ENCODE results near the gene RNF144A.

The RNF144A gene

GRCh38 chr2:6922201-6922656 lies 5.0 kb downstream of the RNF144A start:
- no peak overlapping the region for H3K4me2 ChIP-seq (ENCODE audit: low read depth, low read length)
- H2AFZ ChIP-seq (ENCODE audit: low read length), result no peak overlapping the region
- no peaks in the 10 kb centered on the region for H4K20me1 ChIP-seq (ENCODE audit: insufficient read depth, low read length)

GRCh38 chr2:6923319-6923718 lies 6.1 kb downstream of the RNF144A start:
- no peaks in the 10 kb centered on the region for H3K4me1 ChIP-seq (ENCODE audit: low read length)
- no peak for DNase-seq
- no peak overlapping the region for H3K4me3 ChIP-seq (ENCODE audit: low read length)
- no peak overlapping the region for H3K27ac ChIP-seq (ENCODE audit: low read length)
- H3F3A ChIP-seq (ENCODE audit: insufficient read depth, low read length), result no peaks in the 10 kb centered on the region
- H3K9ac ChIP-seq (ENCODE audit: low read length), result no peak overlapping the region
- no peak overlapping the region for H2AFZ ChIP-seq (ENCODE audit: low read length)
- no peaks in the 10 kb centered on the region for H4K20me1 ChIP-seq (ENCODE audit: insufficient read depth, low read length)
- no peaks in the 10 kb centered on the region for H3K36me3 ChIP-seq (replicated peaks; ENCODE audit: insufficient read depth, low read length)
- no peaks in the 10 kb centered on the region for H3K9me2 ChIP-seq (replicated peaks; ENCODE audit: insufficient read depth, low read length)
- no peaks in the 10 kb centered on the region for H3K9me3 ChIP-seq (replicated peaks; ENCODE audit: insufficient read depth, low read length)
- no peak for TF ChIP-seq EZH2phosphoT487 (IDR thresholded peaks at IDR 0.05; ENCODE audit: low read length)
- no peak for TF ChIP-seq EZH2 (optimal IDR thresholded peaks at IDR 0.05; ENCODE audit: low read depth, low read length)
- TF ChIP-seq CTCF (IDR thresholded peaks at IDR 0.05; ENCODE audit: low read length), result no peak
- H3K4me2 ChIP-seq (ENCODE audit: low read depth, low read length), result no peak overlapping the region
- H3K79me2 ChIP-seq (ENCODE audit: low read length), result no peaks in the 10 kb centered on the region
- no peaks in the 10 kb centered on the region for H3K27me3 ChIP-seq (replicated peaks; ENCODE audit: insufficient read depth, low read length)

More at GRCh38 chr2:6922201-6922656, 5.0 kb downstream of the RNF144A start:
- no peaks in the 10 kb centered on the region for H3K79me2 ChIP-seq (ENCODE audit: low read length)
- H3F3A ChIP-seq (ENCODE audit: insufficient read depth, low read length), result no peaks in the 10 kb centered on the region
- H3K4me3 ChIP-seq (ENCODE audit: low read length), result no peak overlapping the region
- H3K4me1 ChIP-seq (ENCODE audit: low read length), result no peaks in the 10 kb centered on the region
- H3K27me3 ChIP-seq (replicated peaks; ENCODE audit: insufficient read depth, low read length), result no peaks in the 10 kb centered on the region
- no peak overlapping the region for H3K27ac ChIP-seq (ENCODE audit: low read length)
- H3K9ac ChIP-seq (ENCODE audit: low read length), result no peak overlapping the region
- no peaks in the 10 kb centered on the region for H3K36me3 ChIP-seq (replicated peaks; ENCODE audit: insufficient read depth, low read length)
- no peaks in the 10 kb centered on the region for H3K9me2 ChIP-seq (replicated peaks; ENCODE audit: insufficient read depth, low read length)
- DNase-seq, result no peak
- TF ChIP-seq EZH2 (optimal IDR thresholded peaks at IDR 0.05; ENCODE audit: low read depth, low read length) (no peak), CTCF (IDR thresholded peaks at IDR 0.05; ENCODE audit: low read length) (no peak), EZH2phosphoT487 (IDR thresholded peaks at IDR 0.05; ENCODE audit: low read length) (no peak)
- H3K9me3 ChIP-seq (replicated peaks; ENCODE audit: insufficient read depth, low read length), result no peaks in the 10 kb centered on the region

GRCh38 chr2:6924101-6924923 lies 7.1 kb downstream of the RNF144A start:
- no peak overlapping the region for H3K4me2 ChIP-seq (ENCODE audit: low read depth, low read length)
- H3F3A ChIP-seq (ENCODE audit: insufficient read depth, low read length), result no peaks in the 10 kb centered on the region
- no peaks in the 10 kb centered on the region for H3K36me3 ChIP-seq (replicated peaks; ENCODE audit: insufficient read depth, low read length)
- TF ChIP-seq EZH2phosphoT487 (IDR thresholded peaks at IDR 0.05; ENCODE audit: low read length), result no peak
- no peak for TF ChIP-seq CTCF (IDR thresholded peaks at IDR 0.05; ENCODE audit: low read length)
- TF ChIP-seq EZH2 (optimal IDR thresholded peaks at IDR 0.05; ENCODE audit: low read depth, low read length), result no peak
- no peak overlapping the region for H2AFZ ChIP-seq (ENCODE audit: low read length)
- no peaks in the 10 kb centered on the region for H3K4me1 ChIP-seq (ENCODE audit: low read length)
- no peaks in the 10 kb centered on the region for H3K79me2 ChIP-seq (ENCODE audit: low read length)
- no peak for DNase-seq
- H3K9me3 ChIP-seq (replicated peaks; ENCODE audit: insufficient read depth, low read length), result no peaks in the 10 kb centered on the region
- no peak overlapping the region for H3K4me3 ChIP-seq (ENCODE audit: low read length)
- H3K27me3 ChIP-seq (replicated peaks; ENCODE audit: insufficient read depth, low read length), result no peaks in the 10 kb centered on the region
- H3K9me2 ChIP-seq (replicated peaks; ENCODE audit: insufficient read depth, low read length), result no peaks in the 10 kb centered on the region
- no peak overlapping the region for H3K27ac ChIP-seq (ENCODE audit: low read length)
- H4K20me1 ChIP-seq (ENCODE audit: insufficient read depth, low read length), result no peaks in the 10 kb centered on the region
- H3K9ac ChIP-seq (ENCODE audit: low read length), result no peak overlapping the region

Data from MM.1S (cell line).